DOHH2 (cell line): ENCODE data around the gene CDCP1.

Experiments
- EZH2phosphoT487 ChIP-seq: fragments of 200-600 bp; sonication (generic); IDR thresholded peaks from 2 replicates; pipeline ENCODE4 v1.6.1; 2017; ENCODE audit warnings: borderline replicate concordance, mild to moderate bottlenecking, antibody characterized with exemption, low read length, moderate library complexity, mixed read lengths
- TF ChIP-seq, protein P1 (sequence below): fragments of 200-600 bp; sonication (generic); IDR thresholded peaks from one replicate; pipeline ENCODE4 v1.5.1; 2014; ENCODE audit warnings: antibody characterized with exemption, mild to moderate bottlenecking, low read depth, low read length; ENCODE audit not compliant: poor library complexity, severe bottlenecking

DNA sequence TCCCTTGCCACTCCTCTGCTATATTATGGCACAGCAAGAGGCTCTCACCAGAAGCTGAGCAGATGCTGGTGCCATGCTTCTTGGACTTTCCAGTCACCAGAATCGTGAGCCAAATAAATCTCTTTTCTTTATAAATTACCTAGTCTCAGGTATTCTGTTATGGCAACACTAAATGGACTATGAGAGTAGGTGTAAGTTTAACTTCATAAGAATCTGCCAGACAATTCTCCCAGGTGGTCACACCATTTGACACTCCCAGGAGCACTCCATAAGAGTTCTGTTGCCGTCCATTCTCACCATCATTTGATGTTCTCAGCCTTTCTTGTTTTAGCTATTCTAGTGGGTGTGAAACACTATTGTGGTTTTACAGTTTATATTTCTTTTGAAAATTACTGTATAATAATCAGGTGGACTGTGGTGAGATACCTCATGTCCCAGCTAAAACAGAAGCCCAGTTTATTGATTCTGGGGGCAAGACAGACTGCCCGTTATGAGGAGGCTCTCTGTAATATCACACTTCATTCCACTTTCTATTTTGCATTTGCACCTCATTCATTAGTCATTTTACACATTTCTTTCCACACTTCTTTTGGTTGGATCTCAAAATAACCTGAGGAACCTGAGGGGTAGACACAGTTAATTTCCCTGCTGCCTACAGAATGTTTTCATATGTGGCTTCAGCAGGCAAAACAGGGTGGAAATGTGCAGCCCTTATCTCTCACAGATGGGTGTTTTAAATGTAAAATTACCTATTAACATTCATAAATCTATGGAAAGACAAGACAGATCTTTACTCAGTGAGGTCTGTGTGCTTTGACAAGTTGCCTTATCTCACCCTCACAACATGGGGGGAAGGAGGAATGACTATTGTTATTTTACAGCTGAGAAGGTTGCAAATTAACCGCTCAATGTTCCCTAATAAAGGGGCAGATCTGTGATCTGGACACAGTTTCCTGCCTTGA, 42.1 kb downstream of the CDCP1 start:
- TF ChIP-seq, protein P1, sequence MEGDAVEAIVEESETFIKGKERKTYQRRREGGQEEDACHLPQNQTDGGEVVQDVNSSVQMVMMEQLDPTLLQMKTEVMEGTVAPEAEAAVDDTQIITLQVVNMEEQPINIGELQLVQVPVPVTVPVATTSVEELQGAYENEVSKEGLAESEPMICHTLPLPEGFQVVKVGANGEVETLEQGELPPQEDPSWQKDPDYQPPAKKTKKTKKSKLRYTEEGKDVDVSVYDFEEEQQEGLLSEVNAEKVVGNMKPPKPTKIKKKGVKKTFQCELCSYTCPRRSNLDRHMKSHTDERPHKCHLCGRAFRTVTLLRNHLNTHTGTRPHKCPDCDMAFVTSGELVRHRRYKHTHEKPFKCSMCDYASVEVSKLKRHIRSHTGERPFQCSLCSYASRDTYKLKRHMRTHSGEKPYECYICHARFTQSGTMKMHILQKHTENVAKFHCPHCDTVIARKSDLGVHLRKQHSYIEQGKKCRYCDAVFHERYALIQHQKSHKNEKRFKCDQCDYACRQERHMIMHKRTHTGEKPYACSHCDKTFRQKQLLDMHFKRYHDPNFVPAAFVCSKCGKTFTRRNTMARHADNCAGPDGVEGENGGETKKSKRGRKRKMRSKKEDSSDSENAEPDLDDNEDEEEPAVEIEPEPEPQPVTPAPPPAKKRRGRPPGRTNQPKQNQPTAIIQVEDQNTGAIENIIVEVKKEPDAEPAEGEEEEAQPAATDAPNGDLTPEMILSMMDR, result no peak
- no peak for TF ChIP-seq EZH2phosphoT487
